Upper lobe of left lung (tissue), 6 donors: ENCODE measurements around the gene PRKG1. TPM values are rescaled to one million over a fixed set of nuclear protein-coding genes. Genes with fewer than 3 reads are reported as not detected.
A peak's percentile ranks its signal among the peaks of the same experiment; 100 is the strongest.
"Not testable (repeated sequence)": the region's sequence is repeated elsewhere in the genome, so short reads cannot be mapped to it uniquely, and the experiment has no call there.

ENCODE experiments used
- ATAC-seq, 2 donors: fragments of 200-7000 bp; cut with Tn5 transposase; one replicate each; pipeline ENCODE4 v1.9.1; 2022; ENCODE audit warnings: mild to moderate bottlenecking in 2 of 2, moderate library complexity in 2 of 2; ENCODE audit not compliant: low FRiP score in 2 of 2
- DNase-seq, 2 donors: peaks; one replicate each; pipeline ENCODE4 v3.0.0-alpha.2; 2019 to 2020
- H3K27ac ChIP-seq, 4 donors: fragments of 200-600 bp; sonication (generic); one replicate each; pipeline ENCODE4 v1.5.1; 2016 to 2019
- H3K27me3 ChIP-seq, 4 donors: fragments of 200-600 bp; sonication (generic); one replicate each; pipeline ENCODE4 v1.5.1; 2017 to 2019
- H3K36me3 ChIP-seq, 4 donors: fragments of 200-600 bp; sonication (generic); one replicate each; pipeline ENCODE4 v1.5.1; 2016 to 2019
- H3K4me1 ChIP-seq, 4 donors: fragments of 200-600 bp; sonication (generic); one replicate each; pipeline ENCODE4 v1.5.1; 2018 to 2019
- H3K4me3 ChIP-seq, 4 donors: fragments of 200-600 bp; sonication (generic); one replicate each; pipeline ENCODE4 v1.5.1; 2017 to 2019; ENCODE audit warnings: mild to moderate bottlenecking in 2 of 4, moderate library complexity in 1 of 4
- H3K9me3 ChIP-seq, 4 donors: fragments of 200-600 bp; sonication (generic); one replicate each; pipeline ENCODE4 v1.5.1; 2018 to 2019
- EP300 ChIP-seq, 4 donors: sonication (generic); formaldehyde crosslinking; IDR thresholded peaks; one replicate each; pipeline ENCODE4 v1.5.1; 2017; ENCODE audit warnings: antibody characterized with exemption in 4 of 4, control low read depth in 2 of 4
- POLR2A ChIP-seq, 4 donors: fragments of 450-650 bp; IDR thresholded peaks; one replicate each; pipeline ENCODE4 v1.5.1; 2016 to 2017; ENCODE audit warnings: antibody characterized with exemption in 4 of 4, mild to moderate bottlenecking in 2 of 4
- POLR2AphosphoS5 ChIP-seq, 2 donors: sonication (generic); formaldehyde crosslinking; IDR thresholded peaks; one replicate each; pipeline ENCODE4 v1.5.1; 2017; ENCODE audit warnings: antibody characterized with exemption in 2 of 2
- WGBS, 2 donors: methylation state at CpG; one replicate each; pipeline ENCODE4 v1.1.5; 2017 to 2018; 5-methylcytosine and 5-hydroxymethylcytosine counted together
- total RNA-seq, 6 donors: library from RNA; depleted of rRNA in 4 of 6; stranded (reverse); fragments of >200 nt in 4 of 6; gene quantifications; one replicate each; pipeline versions ENCODE4 v1.1.0 to v1.2.1, GENCODE V29; 2016 to 2021
- TF ChIP-seq, protein P1 (sequence below), 6 experiments: fragments of 450-650 bp in 4 of 6; fragments of 200-600 bp in 2 of 6; sonication (generic) in 2 of 6; IDR thresholded peaks; one replicate each; pipeline ENCODE4 v1.5.1; 2016 to 2019; ENCODE audit warnings: antibody characterized with exemption in 6 of 6
- donor health status: DM: no; HTN: no; CAD: no; lungs with moderate emphysema.
- donor health status: DM: no; HTN: yes; CAD: no; lungs with severe emphysema.

The PRKG1 gene
- total RNA-seq, 6 donors from 2014 or later = 12.9 to 43.0 (median 25.0) TPM

GRCh38 chr10:51679841-51680240, 605.6 kb downstream of the PRKG1 start:
- peaks cover 0 to 5% (median 0%) of the 10 kb centered on the region in 4 donors for H3K4me1 ChIP-seq
- H3K9me3 ChIP-seq = no peaks in the 10 kb centered on the region
- no peaks in the 10 kb centered on the region for H3K36me3 ChIP-seq
- no peak overlapping the region for H3K27ac ChIP-seq
- no peak for TF ChIP-seq EP300 (IDR thresholded peaks at IDR 0.05)
- TF ChIP-seq, protein P1, sequence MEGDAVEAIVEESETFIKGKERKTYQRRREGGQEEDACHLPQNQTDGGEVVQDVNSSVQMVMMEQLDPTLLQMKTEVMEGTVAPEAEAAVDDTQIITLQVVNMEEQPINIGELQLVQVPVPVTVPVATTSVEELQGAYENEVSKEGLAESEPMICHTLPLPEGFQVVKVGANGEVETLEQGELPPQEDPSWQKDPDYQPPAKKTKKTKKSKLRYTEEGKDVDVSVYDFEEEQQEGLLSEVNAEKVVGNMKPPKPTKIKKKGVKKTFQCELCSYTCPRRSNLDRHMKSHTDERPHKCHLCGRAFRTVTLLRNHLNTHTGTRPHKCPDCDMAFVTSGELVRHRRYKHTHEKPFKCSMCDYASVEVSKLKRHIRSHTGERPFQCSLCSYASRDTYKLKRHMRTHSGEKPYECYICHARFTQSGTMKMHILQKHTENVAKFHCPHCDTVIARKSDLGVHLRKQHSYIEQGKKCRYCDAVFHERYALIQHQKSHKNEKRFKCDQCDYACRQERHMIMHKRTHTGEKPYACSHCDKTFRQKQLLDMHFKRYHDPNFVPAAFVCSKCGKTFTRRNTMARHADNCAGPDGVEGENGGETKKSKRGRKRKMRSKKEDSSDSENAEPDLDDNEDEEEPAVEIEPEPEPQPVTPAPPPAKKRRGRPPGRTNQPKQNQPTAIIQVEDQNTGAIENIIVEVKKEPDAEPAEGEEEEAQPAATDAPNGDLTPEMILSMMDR (IDR thresholded peaks at IDR 0.05) = no peak
- TF ChIP-seq POLR2AphosphoS5 (IDR thresholded peaks at IDR 0.05) = no peak
- no peak for TF ChIP-seq POLR2A (IDR thresholded peaks at IDR 0.05)
- 74 to 75% methylated on average over 6 of the region's 6 CpGs for WGBS, 2 donors
- H3K4me3 ChIP-seq = no peak overlapping the region
- no peak for DNase-seq
- H3K27me3 ChIP-seq = no peaks in the 10 kb centered on the region
- no peak for ATAC-seq

DNA sequence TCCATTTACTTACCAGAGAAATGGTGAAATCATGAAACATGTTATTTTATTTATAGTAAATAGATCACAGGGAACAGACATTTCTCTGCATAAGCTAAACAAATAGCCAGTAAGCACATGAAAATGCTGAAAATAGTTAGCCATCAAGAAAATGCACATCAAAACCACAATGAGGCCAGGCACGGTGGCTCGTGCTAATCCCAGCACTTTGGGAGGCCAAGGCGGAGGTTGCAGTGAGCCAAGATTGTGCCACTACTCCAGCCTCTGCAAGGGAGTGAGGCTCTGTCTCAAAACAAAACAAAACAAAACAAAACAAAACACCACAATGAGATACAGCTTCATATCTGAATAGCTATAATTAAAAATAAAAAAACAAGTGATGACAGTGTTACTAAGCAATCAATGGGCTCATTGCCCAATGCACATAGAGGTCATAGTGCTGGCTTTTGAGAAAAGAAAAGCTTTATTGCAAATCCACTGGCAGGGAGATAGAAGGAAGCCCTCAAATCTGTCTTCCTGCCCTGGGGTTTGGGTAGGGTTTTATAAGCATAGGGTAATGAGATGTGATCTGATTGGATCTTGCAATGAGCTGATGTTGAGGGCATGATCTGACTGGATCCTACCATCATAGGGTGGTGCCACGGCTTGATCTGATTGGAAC, 608.9 kb downstream of the PRKG1 start:
- no peaks in the 10 kb centered on the region for H3K9me3 ChIP-seq
- ATAC-seq (peak in 1 of 2 donors; percentile 28), DNase-seq (no peak)
- peaks cover 0 to 5% (median 0%) of the 10 kb centered on the region in 4 donors for H3K4me1 ChIP-seq
- H3K27ac ChIP-seq = peak overlapping the region in 1 of 4 donors; percentile 35
- WGBS, 2 donors = 87 to 94% methylated on average over 4 of the region's 4 CpGs
- no peak for TF ChIP-seq EP300 (IDR thresholded peaks at IDR 0.05)
- TF ChIP-seq POLR2A (IDR thresholded peaks at IDR 0.05) = no peak
- TF ChIP-seq, protein P1 (IDR thresholded peaks at IDR 0.05) = no peak
- no peak overlapping the region for H3K4me3 ChIP-seq
- H3K36me3 ChIP-seq = no peaks in the 10 kb centered on the region
- no peaks in the 10 kb centered on the region for H3K27me3 ChIP-seq

DNA sequence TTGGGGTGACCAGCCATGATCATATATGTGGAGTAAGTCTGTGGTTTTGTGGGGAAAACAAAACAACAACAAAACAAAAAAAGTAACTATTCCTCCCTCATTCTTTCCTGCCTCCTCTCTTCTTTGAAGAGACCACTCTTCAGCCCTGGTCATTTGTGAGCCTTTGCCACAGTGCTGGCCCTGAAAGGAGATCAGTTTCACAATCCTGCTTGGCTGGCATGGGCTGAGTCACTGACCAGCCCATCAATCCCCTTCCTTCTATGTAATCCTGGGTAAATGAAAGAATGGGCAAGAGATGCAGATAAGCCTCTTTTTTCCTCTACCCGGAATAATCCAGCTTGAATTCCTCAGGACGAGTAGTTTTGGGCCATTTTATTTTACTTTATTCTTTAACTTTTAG, 611.5 kb downstream of the PRKG1 start:
- Histone ChIP-seq H3K27ac (no peak overlapping the region), H3K4me1 (peaks cover 0 to 5% (median 0%) of the 10 kb centered on the region in 4 donors), H3K9me3 (no peaks in the 10 kb centered on the region), H3K4me3 (no peak overlapping the region), H3K36me3 (no peaks in the 10 kb centered on the region), H3K27me3 (no peaks in the 10 kb centered on the region)
- DNase-seq (no peak), ATAC-seq (no peak)
- no peak for TF ChIP-seq EP300 (IDR thresholded peaks at IDR 0.05)
- TF ChIP-seq, protein P1 (IDR thresholded peaks at IDR 0.05) = no peak
- no peak for TF ChIP-seq POLR2AphosphoS5 (IDR thresholded peaks at IDR 0.05)
- no peak for TF ChIP-seq POLR2A (IDR thresholded peaks at IDR 0.05)
- 91 to 92% methylated on average over 2 of the region's 2 CpGs for WGBS, 2 donors

GRCh38 chr10:51687296-51687695, 613.0 kb downstream of the PRKG1 start:
- DNase-seq = no peak
- H3K4me3 ChIP-seq = no peak overlapping the region
- TF ChIP-seq POLR2AphosphoS5 (IDR thresholded peaks at IDR 0.05) = no peak
- TF ChIP-seq, protein P1 (IDR thresholded peaks at IDR 0.05) = no peak
- TF ChIP-seq EP300 (IDR thresholded peaks at IDR 0.05) = no peak
- TF ChIP-seq POLR2A (IDR thresholded peaks at IDR 0.05) = no peak
- ATAC-seq = no peak
- H3K9me3 ChIP-seq = no peaks in the 10 kb centered on the region
- H3K27ac ChIP-seq = no peak overlapping the region
- peaks cover 0 to 5% (median 0%) of the 10 kb centered on the region in 4 donors for H3K4me1 ChIP-seq
- 89 to 90% methylated on average over 1 of the region's 1 CpG for WGBS, 2 donors
- no peaks in the 10 kb centered on the region for H3K36me3 ChIP-seq
- H3K27me3 ChIP-seq = no peaks in the 10 kb centered on the region

GRCh38 chr10:51688826-51689225, 614.5 kb downstream of the PRKG1 start:
- 69 to 95% methylated on average over 2 of the region's 2 CpGs for WGBS, 2 donors

More at GRCh38 chr10:51688826-51689225, 614.5 kb downstream of the PRKG1 start:
- not testable (repeated sequence) for DNase-seq, H3K27ac ChIP-seq, H3K4me3 ChIP-seq, H3K9me3 ChIP-seq, H3K36me3 ChIP-seq, H3K27me3 ChIP-seq, ATAC-seq, H3K4me1 ChIP-seq
